ENCODE measurements around the gene TMEM114. TPM values are rescaled to one million over a fixed set of nuclear protein-coding genes. Genes with fewer than 3 reads are reported as not detected.
A peak's percentile ranks its signal among the peaks of the same experiment; 100 is the strongest.

TMEM114 gene
- polyA plus RNA-seq (not detected in 3 replicates), polyA minus RNA-seq (not detected in 3 replicates)
- not detected for polyA plus RNA-seq (2011; ENCODE audit: low read depth)
- polyA plus RNA-seq (2011; cell fraction: cytosol; rRNA removed): not detected in 2 replicates
- not detected in 2 replicates for polyA plus RNA-seq (2011; cell fraction: nucleus; rRNA removed)
- not detected in 2 replicates for polyA plus RNA-seq (2012; ENCODE audit: low replicate concordance)
- polyA minus RNA-seq (2011; cell fraction: cytosol; rRNA and poly(A)+ RNA removed): not detected
- not detected in 2 replicates for polyA minus RNA-seq (2011; cell fraction: nucleus; rRNA and poly(A)+ RNA removed)

- Histone ChIP-seq H4K20me1 (ENCODE audit: control insufficient read depth, extremely low read depth, insufficient read depth, low read length) (no peaks in the 10 kb centered on the region), H3K79me2 (ENCODE audit: control insufficient read depth, insufficient read depth, low read length) (no peaks in the 10 kb centered on the region), H3K27ac (ENCODE audit: control insufficient read depth, insufficient read depth, low read length) (no peak within 1 kb of the TSS), H3K9me1 (ENCODE audit: control insufficient read depth, extremely low read depth, insufficient read depth, low read length) (no peaks in the 10 kb centered on the region), H2AFZ (ENCODE audit: control insufficient read depth, low read length) (no peak within 1 kb of the TSS), H3K4me1 (ENCODE audit: control insufficient read depth, extremely low read depth, insufficient read depth, low read length) (peaks cover 9% of the 10 kb centered on the region), H3K4me2 (ENCODE audit: control insufficient read depth, extremely low read depth, insufficient read depth, low read depth, low read length) (peak within 1 kb of the TSS; percentile 41), H3K4me3 (ENCODE audit: control insufficient read depth in 2 of 3, extremely low read depth in 1 of 3, insufficient read depth in 2 of 3, low read depth in 1 of 3, low read length in 3 of 3) (peak within 1 kb of the TSS in 2 of 3 experiments; percentile 6 to 20), H3K9ac (ENCODE audit: control insufficient read depth, extremely low read depth, insufficient read depth, low read length) (no peak within 1 kb of the TSS), H3K27me3 (ENCODE audit: control insufficient read depth, extremely low read depth, insufficient read depth, low read length) (peaks cover 41% of the 10 kb centered on the region), H3K9me3 (ENCODE audit: control insufficient read depth, low read depth, low read length) (peaks cover 3% of the 10 kb centered on the region), H3K36me3 (ENCODE audit: control insufficient read depth in 2 of 2, extremely low read depth in 1 of 2, insufficient read depth in 2 of 2, low read length in 2 of 2) (no peaks in the 10 kb centered on the region)
- no peak for DNase-seq (ENCODE audit: low read depth, low spot score)
- FAIRE-seq: no peak
- dilution Hi-C loops (cut with MboI; ENCODE audit: extremely low pct_ligation_motif_present, low sequenced_read_pairs): no loop called here
- TF ChIP-seq CTCF (optimal IDR thresholded peaks at IDR 0.05 in 1 of 3, IDR thresholded peaks at IDR 0.05 in 1 of 3, conservative IDR thresholded peaks at IDR 0.05 in 1 of 3; ENCODE audit: extremely low read depth in 1 of 3, insufficient read depth in 2 of 3, low read length in 3 of 3): no peak
- peak; percentile 84 for TF ChIP-seq EZH2 (IDR thresholded peaks at IDR 0.05; ENCODE audit: low read length)
These were observed at the start of gene TMEM114 for GRCh38 chr16:8589900-8590688. TSS of gene TMEM114 (minus strand) at chr16:8590511. CDS start at chr16:8589838, 673 bp downstream.

- dilution Hi-C loops (cut with MboI; ENCODE audit: extremely low pct_ligation_motif_present, low sequenced_read_pairs): no loop called here
These were observed 49.4 kb upstream of the TMEM114 start for GRCh38 chr16:8639694-8640093.

More at GRCh38 chr16:8639694-8640093, 49.4 kb upstream of the TMEM114 start:
- no peak for TF ChIP-seq CTCF (optimal IDR thresholded peaks at IDR 0.05 in 1 of 3, IDR thresholded peaks at IDR 0.05 in 1 of 3, conservative IDR thresholded peaks at IDR 0.05 in 1 of 3; ENCODE audit: extremely low read depth in 1 of 3, insufficient read depth in 2 of 3, low read length in 3 of 3)
- no peak for TF ChIP-seq EZH2 (IDR thresholded peaks at IDR 0.05; ENCODE audit: low read length)
- no peaks in the 10 kb centered on the region for H3K79me2 ChIP-seq (ENCODE audit: control insufficient read depth, insufficient read depth, low read length)
- H3K9ac ChIP-seq (ENCODE audit: control insufficient read depth, extremely low read depth, insufficient read depth, low read length): no peak overlapping the region
- FAIRE-seq (no peak), DNase-seq (ENCODE audit: low read depth, low spot score) (no peak)
- no peak overlapping the region for H2AFZ ChIP-seq (ENCODE audit: control insufficient read depth, low read length)
- H4K20me1 ChIP-seq (ENCODE audit: control insufficient read depth, extremely low read depth, insufficient read depth, low read length): no peaks in the 10 kb centered on the region
- H3K27me3 ChIP-seq (ENCODE audit: control insufficient read depth, extremely low read depth, insufficient read depth, low read length): no peaks in the 10 kb centered on the region
- H3K27ac ChIP-seq (ENCODE audit: control insufficient read depth, insufficient read depth, low read length): no peak overlapping the region
- H3K4me1 ChIP-seq (ENCODE audit: control insufficient read depth, extremely low read depth, insufficient read depth, low read length): no peaks in the 10 kb centered on the region
- H3K4me3 ChIP-seq (ENCODE audit: control insufficient read depth in 2 of 3, extremely low read depth in 1 of 3, insufficient read depth in 2 of 3, low read depth in 1 of 3, low read length in 3 of 3): no peak overlapping the region
- H3K36me3 ChIP-seq (ENCODE audit: control insufficient read depth in 2 of 2, extremely low read depth in 1 of 2, insufficient read depth in 2 of 2, low read length in 2 of 2): peaks cover 35% of the 10 kb centered on the region in 2 experiments
- H3K9me1 ChIP-seq (ENCODE audit: control insufficient read depth, extremely low read depth, insufficient read depth, low read length): no peaks in the 10 kb centered on the region
- no peak overlapping the region for H3K4me2 ChIP-seq (ENCODE audit: control insufficient read depth, extremely low read depth, insufficient read depth, low read depth, low read length)
- no peaks in the 10 kb centered on the region for H3K9me3 ChIP-seq (ENCODE audit: control insufficient read depth, low read depth, low read length)

Data from keratinocyte (primary cell).